K562 (cell line): ENCODE results near the gene IZUMO4. TPM values are rescaled to one million over a fixed set of nuclear protein-coding genes. Genes with fewer than 3 reads are reported as not detected.
A peak's percentile ranks its signal among the peaks of the same experiment; 100 is the strongest.

Experiments
- ATAC-seq: fragments of 200-7000 bp; cut with Tn5 transposase; 3 replicates; pipeline ENCODE4 v1.9.1; 2020; ENCODE audit warnings: moderate library complexity
- BruUV-seq: library from RNA; stranded (reverse); fragments of 400-500 nt; replicated peaks from 2 replicates; lab custom pipeline; 2021; lab: Mats Ljungman, UMichigan
- CTCF ChIA-PET: fragments of 300-600 bp; formaldehyde crosslinking; extraction: SDS; loops from one replicate; lab custom pipeline; 2021; ENCODE audit warnings: low intra/inter-chr PET ratio; lab: Yijun Ruan, JAX
- POLR2A ChIA-PET: fragments of 300-600, 350-650 bp; sonication (Branson Sonifier 250); formaldehyde crosslinking; extraction: SDS; loops from one replicate; lab custom pipeline; 2021; ENCODE audit warnings: antibody characterized with exemption, inconsistent platforms; lab: Yijun Ruan, JAX
- DNase-seq, 4 experiments: peaks; one replicate each; pipeline versions ENCODE4 v3.0.0 to v3.0.0-alpha.2; 2011 to 2018; ENCODE audit warnings: low spot score in 3 of 4, mixed read lengths in 3 of 4; ENCODE audit errors: extremely low read depth in 1 of 4
- FAIRE-seq: peaks from 2 replicates; lab custom pipeline; 2011; peaks lifted over from hg19 to GRCh38; lab: Jason Lieb, UNC
- H2AFZ ChIP-seq: 2 replicates; pipeline ENCODE4 v1.6.0; 2011; ENCODE audit warnings: low read depth, low read length, control low read depth, inconsistent platforms
- H3K27ac ChIP-seq: fragments of 200-600 bp; 3 replicates; pipeline ENCODE4 v1.8.0; 2011; ENCODE audit warnings: low read depth, mild to moderate bottlenecking, control low read depth, inconsistent platforms, low read length, moderate library complexity, mixed read lengths; ENCODE audit errors: extremely low read depth
- H3K27me3 ChIP-seq, 2 experiments: fragments of 300-600 bp in 1 of 2; 2 replicates in 1 of 2; 3 replicates in 1 of 2; pipeline versions ENCODE4 v1.6.0 to v1.8.0; 2011; ENCODE audit warnings: inconsistent platforms in 2 of 2, low read length in 2 of 2, mild to moderate bottlenecking in 1 of 2, mixed read lengths in 1 of 2, moderate library complexity in 1 of 2; ENCODE audit not compliant: control insufficient read depth in 2 of 2, insufficient read depth in 2 of 2
- H3K36me3 ChIP-seq: fragments of 300-600 bp; 3 replicates; pipeline ENCODE4 v1.8.0; 2011; ENCODE audit warnings: mild to moderate bottlenecking, low read length, inconsistent platforms; ENCODE audit not compliant: control insufficient read depth, insufficient read depth
- H3K4me1 ChIP-seq, 2 experiments: fragments of 200-600 bp in 1 of 2; replicated peaks in 1 of 2; 2 replicates in 1 of 2; 3 replicates in 1 of 2; pipeline versions ENCODE4 v1.5.1 to v1.8.0; 2011; ENCODE audit warnings: inconsistent platforms in 2 of 2, low read length in 2 of 2, mild to moderate bottlenecking in 1 of 2, mixed read lengths in 1 of 2, moderate library complexity in 1 of 2; ENCODE audit not compliant: control insufficient read depth in 2 of 2, insufficient read depth in 2 of 2
- H3K4me2 ChIP-seq: 2 replicates; pipeline ENCODE4 v1.6.1; 2011; ENCODE audit warnings: low read length, control low read depth, inconsistent platforms, mixed read lengths; ENCODE audit not compliant: insufficient read depth
- H3K4me3 ChIP-seq: fragments of 200-600 bp; sonication (generic), shearing (Covaris generic); 2 replicates; pipeline ENCODE4 v1.5.1; 2016; ENCODE audit warnings: control low read depth, inconsistent platforms
- H3K79me2 ChIP-seq: fragments of 200-600 bp; 3 replicates; pipeline ENCODE4 v1.8.0; 2011; ENCODE audit warnings: low read length, inconsistent platforms; ENCODE audit not compliant: control insufficient read depth, insufficient read depth
- H3K9ac ChIP-seq, 2 experiments: 2 replicates each; pipeline versions ENCODE4 v1.6.0 to v1.6.1; 2011; ENCODE audit warnings: low read depth in 2 of 2, low read length in 2 of 2, control low read depth in 1 of 2, inconsistent platforms in 1 of 2, mild to moderate bottlenecking in 1 of 2, mixed read lengths in 1 of 2; ENCODE audit not compliant: insufficient read depth in 1 of 2
- H3K9me1 ChIP-seq: one replicate; pipeline ENCODE4 v1.6.0; 2011; ENCODE audit warnings: inconsistent platforms, mild to moderate bottlenecking, low read length, moderate library complexity; ENCODE audit not compliant: control insufficient read depth, insufficient read depth
- H3K9me3 ChIP-seq: replicated peaks from 2 replicates; pipeline ENCODE4 v1.5.1; 2011; ENCODE audit warnings: low read depth, low read length, inconsistent platforms; ENCODE audit not compliant: control insufficient read depth, insufficient read depth
- H4K20me1 ChIP-seq: replicated peaks from 2 replicates; pipeline ENCODE4 v1.6.1; 2011; ENCODE audit warnings: low read length, inconsistent platforms, mixed read lengths; ENCODE audit not compliant: control insufficient read depth, insufficient read depth
- NUFIP1 ChIP-seq: fragments of 450-650 bp; IDR thresholded peaks from 2 replicates; pipeline ENCODE4 v1.6.1; 2018; ENCODE audit not compliant: partially characterized antibody
- POLR2G ChIP-seq: fragments of 200-400 bp; formaldehyde crosslinking; IDR thresholded peaks from 2 replicates; pipeline ENCODE4 v1.6.1; 2017; ENCODE audit warnings: low read depth, mild to moderate bottlenecking, antibody characterized with exemption, low read length, moderate library complexity
- PPARD ChIP-seq: fragments of 250-450 bp; sonication (Bioruptor Pico); IDR thresholded peaks from 2 replicates; pipeline ENCODE4 v1.8.0; 2022; ENCODE audit warnings: inconsistent platforms, mild to moderate bottlenecking, moderate library complexity
- RBFOX2 ChIP-seq: fragments of 200-400 bp; formaldehyde crosslinking; IDR thresholded peaks from 2 replicates; pipeline ENCODE4 v1.6.1; 2017; ENCODE audit warnings: low read depth, mild to moderate bottlenecking, low read length, moderate library complexity
- RBM22 ChIP-seq: fragments of 200-400 bp; formaldehyde crosslinking; IDR thresholded peaks from 2 replicates; pipeline ENCODE4 v1.6.1; 2018; ENCODE audit warnings: low read length, low read depth; ENCODE audit not compliant: poor library complexity, severe bottlenecking
- ZNF24 ChIP-seq: fragments of 450-650 bp; IDR thresholded peaks from 2 replicates; pipeline ENCODE4 v1.6.1; 2016
- WGBS: fragments of 100-300 bp; shearing (Covaris generic); methylation state at CpG from one replicate; pipeline ENCODE4 v1.1.6; 2016; ENCODE audit warnings: low coverage, mixed read lengths; ENCODE audit not compliant: insufficient coverage; ENCODE audit errors: missing lambda C conversion rate; 5-methylcytosine and 5-hydroxymethylcytosine counted together
- in situ Hi-C: fragments of 300-500 bp; cut with MboI; formaldehyde crosslinking; loops from 4 replicates; pipeline ENCODE4 v1.15.0; 2018; ENCODE audit warnings: inconsistent platforms, mixed read lengths
- intact Hi-C: fragments of 100-400 bp; cut with micrococcal nuclease; formaldehyde crosslinking; loops from 2 replicates; pipeline ENCODE4 v1.14.2; 2022
- polyA plus RNA-seq, 8 experiments: library from polyadenylated mRNA; depleted of rRNA in 4 of 8; stranded (reverse) in 5 of 8; unstranded in 3 of 8; fragments of >200 nt; fragmentation: Nextera tagmentation in 2 of 8; fragmentation: Illumina TruSeq in 1 of 8; extraction: Ambion mirVana in 2 of 8; extraction: Trizol in 1 of 8; gene quantifications; 2 replicates each; pipeline versions ENCODE4 v1.2.1 to v1.2.3, GENCODE V29; 2011 to 2014; ENCODE audit warnings: inconsistent platforms in 1 of 8, missing spikeins in 1 of 8
- total RNA-seq, 7 experiments: library from RNA; depleted of rRNA in 6 of 7; stranded (reverse); fragments of >200 nt in 6 of 7; fragmentation: Illumina TruSeq in 2 of 7; extraction: Trizol in 2 of 7; gene quantifications; 2 replicates each; pipeline versions ENCODE4 v1.2.1 to v1.2.3, GENCODE V29; 2011 to 2021; ENCODE audit warnings: low replicate concordance in 1 of 7
- TF ChIP-seq, protein P1 (sequence below), 2 experiments: fragments of 450-650 bp; IDR thresholded peaks; 2 replicates each; pipeline ENCODE4 v1.6.1; 2016; ENCODE audit warnings: mild to moderate bottlenecking in 2 of 2, borderline replicate concordance in 1 of 2, low read depth in 1 of 2, moderate library complexity in 1 of 2

IZUMO4 gene
- total and polyA plus RNA-seq, 9 of the 15 experiments (the other 6 are each of a cell fraction or from before 2014, with no cell fraction given), result 0.07 to 3.9 (median 1.2) TPM

GRCh38 chr19:2139385-2140137 lies 42.8 kb downstream of the IZUMO4 start:
- Histone ChIP-seq H3K4me1 (peaks cover 0 to 33% of the 10 kb centered on the region in 2 experiments; a peak in 2 of 5 replicates), H3K36me3 (peaks cover 63% of the 10 kb centered on the region; the same call in 2 of the 3 replicates), H2AFZ (no peak overlapping the region), H3K9me1 (no peaks in the 10 kb centered on the region), H4K20me1 (no peaks in the 10 kb centered on the region), H3K79me2 (peaks cover 49% of the 10 kb centered on the region), H3K9ac (peak overlapping the region in 1 of 2 experiments; percentile 64; a peak in 2 of 4 replicates), H3K4me2 (no peak overlapping the region), H3K27me3 (no peaks in the 10 kb centered on the region), H3K4me3 (no peak overlapping the region), H3K27ac (no peak overlapping the region; the same call in 2 of the 3 replicates), H3K9me3 (no peaks in the 10 kb centered on the region)
- DNase-seq (no peak), ATAC-seq (no peak), FAIRE-seq (no peak)
- no TSS peak for BruUV-seq
- ChIA-PET POLR2A (no interaction called here), CTCF (no interaction called here)
- TF ChIP-seq RBM22 (peak; percentile 31), RBFOX2 (peak; percentile 23; the same call in 1 of the 2 replicates), NUFIP1 (no peak), POLR2G (peak; percentile 49), ZNF24 (no peak), PPARD (CRISPR knock-in tag) (no peak)
- TF ChIP-seq, protein P1, sequence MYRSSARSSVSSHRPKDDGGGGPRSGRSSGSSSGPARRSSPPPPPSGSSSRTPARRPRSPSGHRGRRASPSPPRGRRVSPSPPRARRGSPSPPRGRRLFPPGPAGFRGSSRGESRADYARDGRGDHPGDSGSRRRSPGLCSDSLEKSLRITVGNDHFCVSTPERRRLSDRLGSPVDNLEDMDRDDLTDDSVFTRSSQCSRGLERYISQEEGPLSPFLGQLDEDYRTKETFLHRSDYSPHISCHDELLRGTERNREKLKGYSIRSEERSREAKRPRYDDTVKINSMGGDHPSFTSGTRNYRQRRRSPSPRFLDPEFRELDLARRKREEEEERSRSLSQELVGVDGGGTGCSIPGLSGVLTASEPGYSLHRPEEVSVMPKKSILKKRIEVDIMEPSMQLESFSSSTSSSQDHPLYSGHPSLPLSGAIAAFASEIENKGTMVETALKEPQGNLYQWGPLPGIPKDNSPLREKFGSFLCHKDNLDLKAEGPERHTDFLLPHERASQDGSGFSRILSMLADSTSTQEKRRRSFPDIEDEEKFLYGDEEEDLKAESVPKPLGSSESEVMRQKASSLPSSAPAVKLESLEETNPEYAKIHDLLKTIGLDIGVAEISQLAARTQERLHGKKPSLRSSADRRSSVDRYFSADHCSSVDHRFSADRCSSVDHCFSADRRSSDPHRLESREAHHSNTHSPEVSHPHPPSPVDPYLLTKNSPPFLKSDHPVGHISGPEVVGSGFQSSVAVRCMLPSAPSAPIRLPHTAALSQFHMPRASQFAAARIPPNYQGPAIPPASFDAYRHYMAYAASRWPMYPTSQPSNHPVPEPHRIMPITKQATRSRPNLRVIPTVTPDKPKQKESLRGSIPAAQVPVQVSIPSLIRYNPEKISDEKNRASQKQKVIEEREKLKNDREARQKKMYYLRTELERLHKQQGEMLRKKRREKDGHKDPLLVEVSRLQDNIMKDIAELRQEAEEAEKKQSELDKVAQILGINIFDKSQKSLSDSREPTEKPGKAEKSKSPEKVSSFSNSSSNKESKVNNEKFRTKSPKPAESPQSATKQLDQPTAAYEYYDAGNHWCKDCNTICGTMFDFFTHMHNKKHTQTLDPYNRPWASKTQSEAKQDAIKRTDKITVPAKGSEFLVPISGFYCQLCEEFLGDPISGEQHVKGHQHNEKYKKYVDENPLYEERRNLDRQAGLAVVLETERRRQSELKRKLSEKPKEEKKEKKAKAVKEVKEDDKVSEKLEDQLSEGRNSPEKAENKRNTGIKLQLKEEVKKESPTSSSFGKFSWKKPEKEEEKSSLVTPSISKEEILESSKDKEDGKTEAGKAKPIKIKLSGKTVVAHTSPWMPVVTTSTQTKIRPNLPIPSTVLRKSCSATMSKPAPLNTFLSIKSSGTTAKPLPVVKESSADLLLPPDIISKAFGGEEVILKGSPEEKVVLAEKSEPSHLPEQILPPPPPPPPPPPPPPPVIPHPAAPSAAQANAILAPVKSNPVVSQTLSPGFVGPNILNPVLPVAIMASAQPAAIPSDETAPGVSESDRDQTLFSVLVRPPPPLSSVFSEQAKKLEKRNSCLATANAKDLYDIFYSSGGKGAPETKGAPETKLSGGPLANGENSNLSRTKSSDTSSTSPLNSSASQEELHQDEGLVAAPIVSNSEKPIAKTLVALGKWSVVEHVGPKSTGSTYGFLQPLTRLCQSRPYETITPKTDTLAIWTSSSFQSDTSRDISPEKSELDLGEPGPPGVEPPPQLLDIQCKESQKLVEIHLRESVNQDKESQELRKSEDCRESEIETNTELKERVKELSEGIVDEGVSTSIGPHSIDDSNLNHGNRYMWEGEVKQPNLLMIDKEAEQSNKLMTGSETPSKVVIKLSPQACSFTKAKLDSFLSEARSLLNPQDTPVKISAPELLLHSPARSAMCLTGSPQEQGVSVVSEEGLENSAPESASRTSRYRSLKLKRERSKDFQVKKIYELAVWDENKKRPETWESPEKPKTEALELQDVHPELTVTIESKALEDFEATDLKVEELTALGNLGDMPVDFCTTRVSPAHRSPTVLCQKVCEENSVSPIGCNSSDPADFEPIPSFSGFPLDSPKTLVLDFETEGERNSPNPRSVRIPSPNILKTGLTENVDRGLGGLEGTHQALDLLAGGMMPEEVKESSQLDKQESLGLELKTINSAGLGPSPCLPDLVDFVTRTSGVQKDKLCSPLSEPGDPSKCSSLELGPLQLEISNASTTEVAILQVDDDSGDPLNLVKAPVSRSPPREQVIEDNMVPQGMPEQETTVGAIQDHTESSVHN (IDR thresholded peaks at IDR 0.05; ENCODE audit: borderline replicate concordance in 1 of 2, low read depth in 1 of 2), result no peak
- intact Hi-C loops (no loop called here), in situ Hi-C loops (no loop called here)
- 95% methylated on average over 20 of the region's 22 CpGs for WGBS
